HCT116 (cell line): ENCODE results near the gene STAU1. TPM values are rescaled to one million over a fixed set of nuclear protein-coding genes. Genes with fewer than 3 reads are reported as not detected.

Experiments used
- ATAC-seq: fragments of 200-7000 bp; cut with Tn5 transposase; 2 replicates; pipeline ENCODE4 v1.9.1; 2020; ENCODE audit warnings: mild to moderate bottlenecking, moderate library complexity
- BruUV-seq: library from RNA; stranded (reverse); fragments of 400-500 nt; replicated peaks from 2 replicates; lab custom pipeline; 2021; lab: Mats Ljungman, UMichigan
- CTCF ChIA-PET: fragments of 300-600 bp; sonication (Branson Sonifier 250); formaldehyde crosslinking; loops from one replicate; lab custom pipeline; 2021; ENCODE audit warnings: antibody characterized with exemption; lab: Charles Lee
- POLR2A ChIA-PET: fragments of 300-600, 350-600 bp; sonication (Branson Sonifier 250); formaldehyde crosslinking; loops from one replicate; lab custom pipeline; 2021; ENCODE audit warnings: antibody characterized with exemption; lab: Charles Lee
- RAD21 ChIA-PET, 2 experiments: fragments of 300-600 bp; sonication (Branson Sonifier 250); formaldehyde crosslinking; loops; one replicate each; lab custom pipeline; 2023; ENCODE audit warnings: low total read pairs in 2 of 2; ENCODE audit not compliant: uncharacterized antibody in 2 of 2, unreplicated experiment in 2 of 2, low non-redundant PET in 1 of 2; lab: Charles Lee
- DNase-seq: peaks from one replicate; pipeline ENCODE4 v3.0.0-alpha.2; 2010; ENCODE audit warnings: low read depth, low spot score
- H2AFZ ChIP-seq: fragments of 200-600 bp; shearing (Covaris generic), sonication (generic); 2 replicates; pipeline ENCODE4 v1.6.1; 2017; ENCODE audit warnings: low read depth, mixed run types, mixed read lengths, antibody characterized with exemption, low read length; ENCODE audit not compliant: poor library complexity, severe bottlenecking
- H3K27ac ChIP-seq: 2 replicates; pipeline ENCODE4 v1.5.1; 2012; ENCODE audit warnings: low read depth, low read length
- H3K27me3 ChIP-seq: fragments of 200-600 bp; sonication (generic); 2 replicates; pipeline ENCODE4 v1.6.1; 2016; ENCODE audit warnings: mixed run types, low read length, mixed read lengths; ENCODE audit not compliant: insufficient read depth
- H3K36me3 ChIP-seq, 2 experiments: fragments of 200-500 bp in 1 of 2; fragments of 200-600 bp in 1 of 2; sonication (Bioruptor generic) in 1 of 2; sonication (generic) in 1 of 2; 2 replicates each; pipeline versions ENCODE4 v1.5.1 to v1.6.1; 2014 to 2016; ENCODE audit warnings: low read length in 2 of 2, inconsistent platforms in 1 of 2, mixed read lengths in 1 of 2, mixed run types in 1 of 2; ENCODE audit not compliant: insufficient read depth in 2 of 2, control insufficient read depth in 1 of 2
- H3K4me1 ChIP-seq, 2 experiments: fragments of 200-600 bp in 1 of 2; sonication (generic) in 1 of 2; 2 replicates each; pipeline versions ENCODE4 v1.5.1 to v1.6.1; 2012 to 2017; ENCODE audit warnings: low read length in 2 of 2, inconsistent platforms in 1 of 2, mild to moderate bottlenecking in 1 of 2, mixed read lengths in 1 of 2, mixed run types in 1 of 2, moderate library complexity in 1 of 2; ENCODE audit not compliant: insufficient read depth in 2 of 2, control insufficient read depth in 1 of 2
- H3K4me2 ChIP-seq: fragments of 200-600 bp; sonication (generic); 2 replicates; pipeline ENCODE4 v1.6.1; 2017; ENCODE audit warnings: mixed run types, low read length, mixed read lengths
- H3K4me3 ChIP-seq, 2 experiments: fragments of 200-600 bp in 1 of 2; sonication (generic) in 1 of 2; replicated peaks in 1 of 2; 2 replicates each; pipeline ENCODE4 v1.5.1; 2011 to 2016; ENCODE audit warnings: low read length in 2 of 2, control low read depth in 1 of 2, low read depth in 1 of 2, mild to moderate bottlenecking in 1 of 2, mixed read lengths in 1 of 2, mixed run types in 1 of 2
- H3K79me2 ChIP-seq: fragments of 200-600 bp; sonication (generic); 2 replicates; pipeline ENCODE4 v1.6.1; 2017; ENCODE audit warnings: mild to moderate bottlenecking, mixed run types, low read length, moderate library complexity, mixed read lengths; ENCODE audit not compliant: insufficient read depth
- H3K9ac ChIP-seq: fragments of 200-600 bp; sonication (generic); 2 replicates; pipeline ENCODE4 v1.6.1; 2016; ENCODE audit warnings: low read length, mixed read lengths
- H3K9me2 ChIP-seq: fragments of 200-600 bp; sonication (generic), shearing (Covaris generic); 2 replicates; pipeline ENCODE4 v1.6.1; 2017; ENCODE audit warnings: mixed run types, mild to moderate bottlenecking, moderate library complexity; ENCODE audit not compliant: insufficient read depth
- H3K9me3 ChIP-seq, 2 experiments: fragments of 200-500 bp in 1 of 2; fragments of 200-600 bp in 1 of 2; sonication (Bioruptor generic) in 1 of 2; sonication (generic) in 1 of 2; 2 replicates each; pipeline ENCODE4 v1.6.1; 2014 to 2017; ENCODE audit warnings: low read length in 2 of 2, mixed read lengths in 2 of 2, inconsistent platforms in 1 of 2, low read depth in 1 of 2, mild to moderate bottlenecking in 1 of 2, mixed run types in 1 of 2, moderate library complexity in 1 of 2; ENCODE audit not compliant: control insufficient read depth in 1 of 2, insufficient read depth in 1 of 2
- H4K20me1 ChIP-seq: fragments of 200-600 bp; sonication (generic), shearing (Covaris generic); 2 replicates; pipeline ENCODE4 v1.6.1; 2017; ENCODE audit warnings: mixed run types, mild to moderate bottlenecking, moderate library complexity; ENCODE audit not compliant: insufficient read depth
- CBX3 ChIP-seq: IDR thresholded peaks from 2 replicates; pipeline ENCODE4 v1.6.1; 2012; ENCODE audit warnings: low read depth
- EZH2 ChIP-seq: fragments of 200-600 bp; sonication (generic); IDR thresholded peaks from 2 replicates; pipeline ENCODE4 v1.6.1; 2017; ENCODE audit warnings: antibody characterized with exemption, mixed run types
- POLR2A ChIP-seq: IDR thresholded peaks from 2 replicates; pipeline ENCODE4 v1.7.0; 2011; ENCODE audit warnings: borderline replicate concordance; ENCODE audit not compliant: insufficient read depth, insufficient read length; ENCODE audit errors: extremely low read depth
- POLR2AphosphoS5 ChIP-seq: IDR thresholded peaks from 2 replicates; pipeline ENCODE4 v1.6.1; 2011; ENCODE audit warnings: mild to moderate bottlenecking, low read depth, low read length, moderate library complexity
- SP1 ChIP-seq: IDR thresholded peaks from 2 replicates; pipeline ENCODE4 v1.6.1; 2012; ENCODE audit warnings: low read depth
- TCF7L2 ChIP-seq: IDR thresholded peaks from 2 replicates; pipeline ENCODE4 v1.7.0; 2011; ENCODE audit warnings: borderline replicate concordance, inconsistent platforms; ENCODE audit not compliant: insufficient read depth, insufficient read length; ENCODE audit errors: extremely low read depth
- ZNF274 ChIP-seq: fragments of 200-500 bp; sonication (Bioruptor generic); IDR thresholded peaks from 2 replicates; pipeline ENCODE4 v1.6.1; 2014; ENCODE audit warnings: mild to moderate bottlenecking, low read depth, low read length, inconsistent platforms
- intact Hi-C: fragments of 100-400 bp; cut with micrococcal nuclease; formaldehyde crosslinking; loops from 2 replicates; pipeline ENCODE4 v1.10.0; 2022
- total RNA-seq: library from RNA; stranded (reverse); gene quantifications from one replicate; pipeline ENCODE4 v1.2.1, GENCODE V29; 2021; ENCODE audit not compliant: unreplicated experiment
- TF ChIP-seq, protein P1 (sequence below): IDR thresholded peaks from 2 replicates; pipeline ENCODE4 v1.6.1; 2012
- TF ChIP-seq, protein P2 (sequence below), 3 experiments: fragments of 200-600 bp in 1 of 3; sonication (generic) in 1 of 3; IDR thresholded peaks in 2 of 3; conservative IDR thresholded peaks in 1 of 3; 2 replicates each; pipeline ENCODE4 v1.5.1; 2012 to 2017; ENCODE audit warnings: low read depth in 2 of 3, low read length in 2 of 3, antibody characterized with exemption in 1 of 3, borderline replicate concordance in 1 of 3, control low read depth in 1 of 3, mild to moderate bottlenecking in 1 of 3, mixed read lengths in 1 of 3, mixed run types in 1 of 3, moderate library complexity in 1 of 3; ENCODE audit not compliant: insufficient read depth in 1 of 3
- TF ChIP-seq, protein P3 (sequence below): IDR thresholded peaks from 2 replicates; pipeline ENCODE4 v1.6.1; 2011; ENCODE audit warnings: mild to moderate bottlenecking, low read length, moderate library complexity; ENCODE audit not compliant: insufficient replicate concordance; ENCODE audit errors: extremely low read depth
- TF ChIP-seq, protein P4 (sequence below): IDR thresholded peaks from 2 replicates; pipeline ENCODE4 v1.6.1; 2012; ENCODE audit warnings: low read depth

Gene STAU1
- total RNA-seq, 1 experiment from 2014 or later: 90.3 TPM

DNA sequence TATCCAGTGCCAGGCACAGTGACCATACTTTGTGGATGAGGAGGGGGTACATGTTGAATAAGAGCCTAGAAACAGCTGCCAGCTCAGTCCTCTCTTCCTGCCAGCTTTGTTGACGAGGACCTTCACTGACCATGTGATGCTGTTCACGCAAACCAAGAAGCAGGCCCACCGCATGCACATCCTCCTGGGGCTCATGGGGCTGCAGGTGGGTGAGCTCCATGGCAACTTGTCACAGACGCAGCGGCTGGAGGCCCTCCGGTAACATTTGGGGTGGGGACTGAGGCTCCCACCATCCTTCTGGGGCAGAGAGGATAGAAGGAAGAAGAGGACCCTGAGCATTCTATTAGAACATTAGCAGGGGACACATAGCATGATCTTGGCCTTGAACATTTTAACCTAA is 46.7 kb upstream of the STAU1 start:
- ChIA-PET CTCF (no interaction called here), POLR2A (no interaction called here), RAD21 (no interaction called here)
- Histone ChIP-seq H3K4me1 (no peaks in the 10 kb centered on the region), H2AFZ (no peak overlapping the region), H3K4me2 (no peak overlapping the region), H3K9me2 (no peaks in the 10 kb centered on the region), H3K36me3 (peaks cover 61 to 67% of the 10 kb centered on the region in 2 experiments), H4K20me1 (no peaks in the 10 kb centered on the region), H3K9ac (no peak overlapping the region), H3K79me2 (no peaks in the 10 kb centered on the region), H3K9me3 (no peaks in the 10 kb centered on the region), H3K27me3 (no peaks in the 10 kb centered on the region), H3K27ac (no peak overlapping the region), H3K4me3 (no peak overlapping the region)
- TF ChIP-seq POLR2A: no peak
- intact Hi-C loops: no loop called here
- DNase-seq: no peak
- no TSS peak for BruUV-seq
- no peak for ATAC-seq

DNA sequence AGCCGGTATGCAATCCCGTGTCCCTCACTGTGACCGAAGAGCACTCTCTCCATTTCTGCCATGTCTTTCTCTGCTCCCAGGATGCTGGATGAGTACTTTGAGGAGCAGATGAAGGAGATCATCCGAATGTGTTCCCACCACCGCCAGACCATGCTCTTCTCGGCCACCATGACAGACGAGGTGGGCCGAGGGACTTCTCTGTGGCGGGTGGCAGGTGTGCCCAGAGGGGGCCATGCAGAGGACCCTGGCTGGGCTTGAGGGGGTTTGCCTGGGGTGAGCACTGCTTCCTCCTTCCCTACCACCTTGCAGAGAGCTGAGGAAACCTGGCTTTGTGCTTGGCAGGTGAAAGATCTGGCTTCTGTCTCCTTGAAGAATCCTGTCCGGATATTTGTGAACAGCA is 45.1 kb upstream of the STAU1 start:
- no TSS peak for BruUV-seq
- intact Hi-C loops: no loop called here
- no peak overlapping the region for H3K4me2 ChIP-seq
- H3K9me3 ChIP-seq: no peaks in the 10 kb centered on the region
- ChIA-PET POLR2A (no interaction called here), CTCF (no interaction called here), RAD21 (interaction anchor here in 1 of 2 experiments (0.7 kb wide), 1 partner anchor 18 kb away, joined by 4 read pairs; no protein-coding TSS in a partner anchor)
- H3K4me1 ChIP-seq: no peaks in the 10 kb centered on the region
- H3K9ac ChIP-seq: no peak overlapping the region
- no peaks in the 10 kb centered on the region for H3K27me3 ChIP-seq
- peaks cover 58 to 59% of the 10 kb centered on the region in 2 experiments for H3K36me3 ChIP-seq
- no peak overlapping the region for H2AFZ ChIP-seq
- no peak overlapping the region for H3K4me3 ChIP-seq
- H3K9me2 ChIP-seq: no peaks in the 10 kb centered on the region
- DNase-seq: no peak
- no peak overlapping the region for H3K27ac ChIP-seq
- 0 out of 2 replicates have a peak, but pooled peaks cover 3% of the 10 kb centered on the region for H3K79me2 ChIP-seq
- ATAC-seq: no peak
- H4K20me1 ChIP-seq: no peaks in the 10 kb centered on the region
- TF ChIP-seq POLR2AphosphoS5 (no peak), SP1 (no peak), ZNF274 (no peak), TCF7L2 (no peak), EZH2 (no peak), POLR2A (no peak), CBX3 (no peak)
- TF ChIP-seq, protein P1, sequence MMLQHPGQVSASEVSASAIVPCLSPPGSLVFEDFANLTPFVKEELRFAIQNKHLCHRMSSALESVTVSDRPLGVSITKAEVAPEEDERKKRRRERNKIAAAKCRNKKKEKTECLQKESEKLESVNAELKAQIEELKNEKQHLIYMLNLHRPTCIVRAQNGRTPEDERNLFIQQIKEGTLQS: no peak
- TF ChIP-seq, protein P2, sequence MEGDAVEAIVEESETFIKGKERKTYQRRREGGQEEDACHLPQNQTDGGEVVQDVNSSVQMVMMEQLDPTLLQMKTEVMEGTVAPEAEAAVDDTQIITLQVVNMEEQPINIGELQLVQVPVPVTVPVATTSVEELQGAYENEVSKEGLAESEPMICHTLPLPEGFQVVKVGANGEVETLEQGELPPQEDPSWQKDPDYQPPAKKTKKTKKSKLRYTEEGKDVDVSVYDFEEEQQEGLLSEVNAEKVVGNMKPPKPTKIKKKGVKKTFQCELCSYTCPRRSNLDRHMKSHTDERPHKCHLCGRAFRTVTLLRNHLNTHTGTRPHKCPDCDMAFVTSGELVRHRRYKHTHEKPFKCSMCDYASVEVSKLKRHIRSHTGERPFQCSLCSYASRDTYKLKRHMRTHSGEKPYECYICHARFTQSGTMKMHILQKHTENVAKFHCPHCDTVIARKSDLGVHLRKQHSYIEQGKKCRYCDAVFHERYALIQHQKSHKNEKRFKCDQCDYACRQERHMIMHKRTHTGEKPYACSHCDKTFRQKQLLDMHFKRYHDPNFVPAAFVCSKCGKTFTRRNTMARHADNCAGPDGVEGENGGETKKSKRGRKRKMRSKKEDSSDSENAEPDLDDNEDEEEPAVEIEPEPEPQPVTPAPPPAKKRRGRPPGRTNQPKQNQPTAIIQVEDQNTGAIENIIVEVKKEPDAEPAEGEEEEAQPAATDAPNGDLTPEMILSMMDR (IDR thresholded peaks at IDR 0.05 in 2 of 3, conservative IDR thresholded peaks at IDR 0.05 in 1 of 3; ENCODE audit: borderline replicate concordance in 1 of 3, insufficient read depth in 1 of 3, low read depth in 2 of 3, low read length in 2 of 3): no peak
- TF ChIP-seq, protein P3, sequence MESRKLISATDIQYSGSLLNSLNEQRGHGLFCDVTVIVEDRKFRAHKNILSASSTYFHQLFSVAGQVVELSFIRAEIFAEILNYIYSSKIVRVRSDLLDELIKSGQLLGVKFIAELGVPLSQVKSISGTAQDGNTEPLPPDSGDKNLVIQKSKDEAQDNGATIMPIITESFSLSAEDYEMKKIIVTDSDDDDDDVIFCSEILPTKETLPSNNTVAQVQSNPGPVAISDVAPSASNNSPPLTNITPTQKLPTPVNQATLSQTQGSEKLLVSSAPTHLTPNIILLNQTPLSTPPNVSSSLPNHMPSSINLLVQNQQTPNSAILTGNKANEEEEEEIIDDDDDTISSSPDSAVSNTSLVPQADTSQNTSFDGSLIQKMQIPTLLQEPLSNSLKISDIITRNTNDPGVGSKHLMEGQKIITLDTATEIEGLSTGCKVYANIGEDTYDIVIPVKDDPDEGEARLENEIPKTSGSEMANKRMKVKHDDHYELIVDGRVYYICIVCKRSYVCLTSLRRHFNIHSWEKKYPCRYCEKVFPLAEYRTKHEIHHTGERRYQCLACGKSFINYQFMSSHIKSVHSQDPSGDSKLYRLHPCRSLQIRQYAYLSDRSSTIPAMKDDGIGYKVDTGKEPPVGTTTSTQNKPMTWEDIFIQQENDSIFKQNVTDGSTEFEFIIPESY: no peak
- TF ChIP-seq, protein P4, sequence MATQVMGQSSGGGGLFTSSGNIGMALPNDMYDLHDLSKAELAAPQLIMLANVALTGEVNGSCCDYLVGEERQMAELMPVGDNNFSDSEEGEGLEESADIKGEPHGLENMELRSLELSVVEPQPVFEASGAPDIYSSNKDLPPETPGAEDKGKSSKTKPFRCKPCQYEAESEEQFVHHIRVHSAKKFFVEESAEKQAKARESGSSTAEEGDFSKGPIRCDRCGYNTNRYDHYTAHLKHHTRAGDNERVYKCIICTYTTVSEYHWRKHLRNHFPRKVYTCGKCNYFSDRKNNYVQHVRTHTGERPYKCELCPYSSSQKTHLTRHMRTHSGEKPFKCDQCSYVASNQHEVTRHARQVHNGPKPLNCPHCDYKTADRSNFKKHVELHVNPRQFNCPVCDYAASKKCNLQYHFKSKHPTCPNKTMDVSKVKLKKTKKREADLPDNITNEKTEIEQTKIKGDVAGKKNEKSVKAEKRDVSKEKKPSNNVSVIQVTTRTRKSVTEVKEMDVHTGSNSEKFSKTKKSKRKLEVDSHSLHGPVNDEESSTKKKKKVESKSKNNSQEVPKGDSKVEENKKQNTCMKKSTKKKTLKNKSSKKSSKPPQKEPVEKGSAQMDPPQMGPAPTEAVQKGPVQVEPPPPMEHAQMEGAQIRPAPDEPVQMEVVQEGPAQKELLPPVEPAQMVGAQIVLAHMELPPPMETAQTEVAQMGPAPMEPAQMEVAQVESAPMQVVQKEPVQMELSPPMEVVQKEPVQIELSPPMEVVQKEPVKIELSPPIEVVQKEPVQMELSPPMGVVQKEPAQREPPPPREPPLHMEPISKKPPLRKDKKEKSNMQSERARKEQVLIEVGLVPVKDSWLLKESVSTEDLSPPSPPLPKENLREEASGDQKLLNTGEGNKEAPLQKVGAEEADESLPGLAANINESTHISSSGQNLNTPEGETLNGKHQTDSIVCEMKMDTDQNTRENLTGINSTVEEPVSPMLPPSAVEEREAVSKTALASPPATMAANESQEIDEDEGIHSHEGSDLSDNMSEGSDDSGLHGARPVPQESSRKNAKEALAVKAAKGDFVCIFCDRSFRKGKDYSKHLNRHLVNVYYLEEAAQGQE: no peak
